H1 (cell line): Measurements from ENCODE around the gene MAP2K1. TPM values are rescaled to one million over a fixed set of nuclear protein-coding genes. Genes with fewer than 3 reads are reported as not detected.

Experiments used
- CTCF ChIA-PET: fragments of 300-600 bp; sonication (Branson Sonifier 250); formaldehyde crosslinking; loops from one replicate; lab custom pipeline; 2021; ENCODE audit not compliant: partially characterized antibody; lab: Charles Lee
- POLR2A ChIA-PET: fragments of 300-600 bp; sonication (Branson Sonifier 250); formaldehyde crosslinking; loops from one replicate; lab custom pipeline; 2021; ENCODE audit warnings: inconsistent platforms; ENCODE audit not compliant: partially characterized antibody; lab: Charles Lee
- DNase-seq, 2 experiments: peaks; one replicate each; pipeline versions ENCODE4 v3.0.0 to v3.0.0-alpha.2; 2010 to 2022; ENCODE audit warnings: low spot score in 2 of 2, low read depth in 1 of 2, mixed read lengths in 1 of 2
- FAIRE-seq: peaks from 2 replicates; lab custom pipeline; 2011; peaks lifted over from hg19 to GRCh38; lab: Jason Lieb, UNC
- H2AFZ ChIP-seq: 2 replicates; pipeline ENCODE4 v1.8.1; 2012; ENCODE audit warnings: low read length, inconsistent platforms
- H2AK5ac ChIP-seq: 2 replicates; pipeline ENCODE4 v1.6.1; 2013; ENCODE audit warnings: low read depth, low read length
- H2BK120ac ChIP-seq: replicated peaks from 2 replicates; pipeline ENCODE3; 2013; ENCODE audit warnings: low read depth, low read length, inconsistent platforms
- H2BK12ac ChIP-seq: 2 replicates; pipeline ENCODE4 v1.6.1; 2013; ENCODE audit warnings: low read depth, low read length
- H2BK15ac ChIP-seq: 2 replicates; pipeline ENCODE4 v1.6.1; 2013; ENCODE audit warnings: low read length
- H2BK20ac ChIP-seq: 2 replicates; pipeline ENCODE4 v1.6.1; 2013; ENCODE audit warnings: low read length
- H2BK5ac ChIP-seq: 2 replicates; pipeline ENCODE4 v1.6.1; 2013; ENCODE audit warnings: low read depth, low read length
- H3K14ac ChIP-seq: 2 replicates; pipeline ENCODE4 v1.6.1; 2013; ENCODE audit warnings: inconsistent platforms; ENCODE audit not compliant: insufficient read length
- H3K18ac ChIP-seq: 2 replicates; pipeline ENCODE4 v1.6.1; 2013; ENCODE audit warnings: low read length; ENCODE audit errors: extremely low read depth
- H3K23ac ChIP-seq: 2 replicates; pipeline ENCODE4 v1.6.1; 2013; ENCODE audit warnings: inconsistent platforms; ENCODE audit not compliant: insufficient read length
- H3K23me2 ChIP-seq: 2 replicates; pipeline ENCODE4 v1.6.1; 2013; ENCODE audit warnings: low read depth, low read length
- H3K27ac ChIP-seq: 2 replicates; pipeline ENCODE4 v1.6.1; 2011; ENCODE audit warnings: low read depth, low read length, inconsistent platforms
- H3K27me3 ChIP-seq, 4 experiments: replicated peaks in 1 of 4; 1 replicate in 1 of 4; 2 replicates in 3 of 4; pipeline versions ENCODE4 v1.6.1 to v1.8.1; 2011 to 2013; ENCODE audit warnings: low read length in 3 of 4, mild to moderate bottlenecking in 3 of 4, inconsistent platforms in 2 of 4, mixed read lengths in 2 of 4, moderate library complexity in 1 of 4; ENCODE audit not compliant: control insufficient read depth in 3 of 4, insufficient read depth in 3 of 4; ENCODE audit errors: extremely low read depth in 1 of 4
- H3K36me3 ChIP-seq, 4 experiments: 2 replicates each; pipeline versions ENCODE4 v1.6.1 to v1.8.1; 2011 to 2013; ENCODE audit warnings: mild to moderate bottlenecking in 4 of 4, low read length in 3 of 4, moderate library complexity in 2 of 4, control low read depth in 1 of 4, inconsistent platforms in 1 of 4; ENCODE audit not compliant: insufficient read depth in 4 of 4, control insufficient read depth in 2 of 4
- H3K4ac ChIP-seq: replicated peaks from 2 replicates; pipeline ENCODE3; 2013; ENCODE audit warnings: low read length, low read depth, mixed read lengths, inconsistent platforms; ENCODE audit not compliant: insufficient read length
- H3K4me1 ChIP-seq, 4 experiments: replicated peaks in 1 of 4; 1 replicate in 1 of 4; 2 replicates in 3 of 4; pipeline versions ENCODE4 v1.6.1 to v1.8.1; 2011 to 2013; ENCODE audit warnings: low read length in 3 of 4, inconsistent platforms in 2 of 4, mixed read lengths in 1 of 4; ENCODE audit not compliant: insufficient read depth in 4 of 4, control insufficient read depth in 3 of 4
- H3K4me2 ChIP-seq, 2 experiments: 2 replicates each; pipeline versions ENCODE4 v1.6.1 to v1.8.1; 2011 to 2013; ENCODE audit warnings: low read depth in 2 of 2, low read length in 2 of 2, control low read depth in 1 of 2, inconsistent platforms in 1 of 2, mild to moderate bottlenecking in 1 of 2; ENCODE audit not compliant: insufficient read depth in 1 of 2
- H3K4me3 ChIP-seq, 4 experiments: fragments of 200-600, 300-600 bp in 1 of 4; sonication (generic), shearing (Covaris generic), sonication (Bioruptor Twin) in 1 of 4; 2 replicates each; pipeline versions ENCODE4 v1.5.1 to v1.8.1; 2011 to 2016; ENCODE audit warnings: low read length in 4 of 4, low read depth in 3 of 4, control low read depth in 2 of 4, inconsistent platforms in 2 of 4, mild to moderate bottlenecking in 2 of 4, mixed read lengths in 1 of 4, moderate library complexity in 1 of 4; ENCODE audit not compliant: insufficient read depth in 2 of 4; ENCODE audit errors: extremely low read depth in 1 of 4
- H3K56ac ChIP-seq: replicated peaks from 2 replicates; pipeline ENCODE3; 2013; ENCODE audit warnings: low read depth, mild to moderate bottlenecking, mixed read lengths, low read length, inconsistent platforms; ENCODE audit not compliant: insufficient read length
- H3K79me1 ChIP-seq: 2 replicates; pipeline ENCODE4 v1.6.1; 2013; ENCODE audit warnings: low read depth, low read length, control low read depth
- H3K79me2 ChIP-seq, 2 experiments: 2 replicates each; pipeline versions ENCODE4 v1.6.1 to v1.8.1; 2012 to 2013; ENCODE audit warnings: low read length in 2 of 2, mild to moderate bottlenecking in 2 of 2, inconsistent platforms in 1 of 2; ENCODE audit not compliant: insufficient read depth in 2 of 2, control insufficient read depth in 1 of 2
- H3K9ac ChIP-seq, 4 experiments: replicated peaks in 1 of 4; 1 replicate in 1 of 4; 2 replicates in 3 of 4; pipeline versions ENCODE4 v1.6.1 to v1.8.1; 2011 to 2013; ENCODE audit warnings: low read depth in 3 of 4, low read length in 3 of 4, control low read depth in 2 of 4, mild to moderate bottlenecking in 2 of 4, moderate library complexity in 2 of 4, inconsistent platforms in 1 of 4; ENCODE audit errors: extremely low read depth in 1 of 4
- H3K9me3 ChIP-seq, 2 experiments: 2 replicates each; pipeline versions ENCODE4 v1.6.1 to v1.8.1; 2012 to 2013; ENCODE audit warnings: mild to moderate bottlenecking in 2 of 2, moderate library complexity in 2 of 2, control low read depth in 1 of 2, inconsistent platforms in 1 of 2, low read depth in 1 of 2, low read length in 1 of 2, mixed read lengths in 1 of 2; ENCODE audit not compliant: insufficient read depth in 2 of 2
- H4K20me1 ChIP-seq, 2 experiments: replicated peaks in 1 of 2; 2 replicates each; pipeline versions ENCODE3 to v1.8.1; 2011 to 2013; ENCODE audit warnings: inconsistent platforms in 2 of 2, low read length in 2 of 2, mild to moderate bottlenecking in 1 of 2; ENCODE audit not compliant: insufficient read depth in 2 of 2, control insufficient read depth in 1 of 2
- H4K5ac ChIP-seq: 2 replicates; pipeline ENCODE4 v1.6.1; 2013; ENCODE audit warnings: low read length, low read depth, mixed read lengths, inconsistent platforms; ENCODE audit not compliant: insufficient read length
- H4K8ac ChIP-seq: 2 replicates; pipeline ENCODE4 v1.8.0; 2013; ENCODE audit warnings: mild to moderate bottlenecking, moderate library complexity, low read length, inconsistent platforms; ENCODE audit not compliant: insufficient read depth; ENCODE audit errors: extremely low read depth
- H4K91ac ChIP-seq: replicated peaks from 2 replicates; pipeline ENCODE3; 2013; ENCODE audit warnings: low read length, mixed read lengths, inconsistent platforms; ENCODE audit not compliant: insufficient read length
- ATF3 ChIP-seq: IDR thresholded peaks from 2 replicates; pipeline ENCODE4 v1.6.1; 2011; ENCODE audit warnings: low read depth, mild to moderate bottlenecking, low read length; ENCODE audit not compliant: insufficient read depth
- E2F6 ChIP-seq: IDR thresholded peaks from 2 replicates; pipeline ENCODE4 v1.6.1; 2012; ENCODE audit warnings: inconsistent platforms
- POLR2A ChIP-seq, 2 experiments: IDR thresholded peaks; 1 replicate in 1 of 2; 2 replicates in 1 of 2; pipeline ENCODE4 v1.6.1; 2011; ENCODE audit warnings: low read depth in 2 of 2, low read length in 2 of 2, mild to moderate bottlenecking in 2 of 2; ENCODE audit errors: control extremely low read depth in 1 of 2
- SP1 ChIP-seq: IDR thresholded peaks from 2 replicates; pipeline ENCODE4 v1.6.1; 2011; ENCODE audit warnings: low read depth, low read length
- SRF ChIP-seq: IDR thresholded peaks from 2 replicates; pipeline ENCODE4 v1.6.1; 2011; ENCODE audit warnings: mild to moderate bottlenecking, low read depth, low read length, moderate library complexity
- TAF7 ChIP-seq: optimal IDR thresholded peaks from 2 replicates; pipeline ENCODE3; 2011; ENCODE audit warnings: low read depth, mild to moderate bottlenecking, inconsistent platforms, low read length, moderate library complexity, borderline replicate concordance
- TCF12 ChIP-seq: IDR thresholded peaks from 2 replicates; pipeline ENCODE4 v1.6.1; 2011; ENCODE audit warnings: low read depth, mild to moderate bottlenecking, low read length
- WGBS, 2 experiments: shearing (Covaris generic) in 1 of 2; methylation state at CpG; one replicate each; pipeline versions ENCODE4 v1.1.6 to v1.1.7; 2013 to 2015; ENCODE audit warnings: low lambda C conversion rate in 2 of 2, mixed read lengths in 2 of 2, inconsistent platforms in 1 of 2, low coverage in 1 of 2, missing lambda C conversion rate in 1 of 2; ENCODE audit not compliant: insufficient replicate concordance in 2 of 2, insufficient coverage in 1 of 2, insufficient read length in 1 of 2; ENCODE audit errors: extremely low coverage in 1 of 2, missing lambda C conversion rate in 1 of 2; 5-methylcytosine and 5-hydroxymethylcytosine counted together
- polyA plus RNA-seq, 7 experiments: library from polyadenylated mRNA; depleted of rRNA in 3 of 7; stranded (reverse) in 5 of 7; unstranded in 2 of 7; fragments of >200 nt in 5 of 7; fragments of 200-250 nt in 2 of 7; gene quantifications; 1 replicate in 5 of 7; 2 replicates in 1 of 7; 4 replicates in 1 of 7; pipeline versions ENCODE4 v1.2.1 to v1.2.3, GENCODE V29; 2011 to 2013; ENCODE audit warnings: missing spikeins in 2 of 7, mixed read lengths in 2 of 7
- total RNA-seq: library from RNA; stranded (reverse); fragmentation: NEBNext Ultra II Directional; extraction: Animal tissue kit (Norgen Biotek cat#: 25700); gene quantifications from 2 replicates; pipeline ENCODE4 v1.2.1, GENCODE V29; 2021

The MAP2K1 gene
- total and polyA plus RNA-seq, 2 of the 8 experiments (the other 6 are each of a cell fraction or from before 2014, with no cell fraction given), result 54.7 to 78.2 TPM

- Histone ChIP-seq H2BK12ac (peak overlapping the region; percentile 69; the same call in 1 of the 2 replicates), H3K4me2 (peak overlapping the region; percentile 75 to 77), H3K36me3 (peaks cover 36 to 73% (median 45%) of the 10 kb centered on the region in 4 experiments), H3K23me2 (peaks cover 4% of the 10 kb centered on the region; the same call in 1 of the 2 replicates), H3K4me3 (peak overlapping the region; percentile 56 to 88 (median 67)), H2BK5ac (peak overlapping the region; percentile 96), H4K5ac (peak overlapping the region; percentile 84), H2BK120ac (no peak overlapping the region), H4K20me1 (peaks cover 0 to 2% of the 10 kb centered on the region in 2 experiments), H4K91ac (peak overlapping the region; percentile 87), H3K4ac (peak overlapping the region; percentile 27), H2BK15ac (no peak overlapping the region), H3K27ac (peak overlapping the region; percentile 88), H3K9me3 (no peaks in the 10 kb centered on the region), H4K8ac (peak overlapping the region; percentile 92; the same call in 1 of the 2 replicates), H2AFZ (no peak overlapping the region), H3K4me1 (peaks cover 0 to 5% (median 3%) of the 10 kb centered on the region in 4 experiments; a peak in 3 of 7 replicates), H3K14ac (no peak overlapping the region), H3K79me1 (no peaks in the 10 kb centered on the region), H3K56ac (peak overlapping the region; percentile 83), H2AK5ac (peak overlapping the region; percentile 93; the same call in 1 of the 2 replicates), H2BK20ac (no peak overlapping the region), H3K23ac (no peak overlapping the region), H3K18ac (peak overlapping the region; percentile 33), H3K79me2 (peaks cover 0 to 8% of the 10 kb centered on the region in 2 experiments; a peak in 2 of 4 replicates), H3K27me3 (no peaks in the 10 kb centered on the region), H3K9ac (peak overlapping the region; percentile 41 to 95 (median 89))
- POLR2A ChIA-PET, result interaction anchor here (0.6 to 6.5 kb wide), 32 partner anchors 9 to 243 kb away, joined by 3 to 64 read pairs (median 4); partner anchors contain the start of genes DIS3L, LCTL, MAP2K1 and RPL4
- FAIRE-seq (no peak), DNase-seq (no peak)
- CTCF ChIA-PET, result interaction anchor here (0.7 to 4.6 kb wide), 21 partner anchors 10 to 275 kb away, joined by 3 to 44 read pairs (median 5); partner anchors contain the start of gene MAP2K1
- no peak for TF ChIP-seq TAF7
- no peak for TF ChIP-seq SRF
- peak in 1 of 2 experiments; percentile 4; a peak in 1 of 3 replicates for TF ChIP-seq POLR2A (IDR thresholded peaks at IDR 0.05; ENCODE audit: control extremely low read depth in 1 of 2, low read depth in 2 of 2, low read length in 2 of 2)
- no peak for TF ChIP-seq TCF12
- TF ChIP-seq SP1, result no peak
- TF ChIP-seq E2F6, result no peak
- TF ChIP-seq ATF3, result no peak
- WGBS, 2 experiments, result 35% methylated on average over 17 of the region's 17 CpGs; no CpG with 5 or more reads in 1 of the 2 experiments
Measured at GRCh38 chr15:66496951-66497501, 110.3 kb downstream of the MAP2K1 start.
